ENCODE results near the gene ZDHHC16.

ZDHHC16 gene

GRCh38 chr10:97400665-97401454 lies 45.1 kb upstream of the ZDHHC16 start, which contains the start of gene RRP12 (continued):
- TF ChIP-seq ZBTB8A (tag by site-specific recombination; IDR thresholded peaks at IDR 0.05) (0 out of 2 replicates have a peak, but pooled peaks have one; percentile 20), KLF17 (tag by site-specific recombination; IDR thresholded peaks at IDR 0.05) (no peak), ZNF621 (tag by site-specific recombination; IDR thresholded peaks at IDR 0.05) (no peak), ZNF335 (tag by site-specific recombination; conservative IDR thresholded peaks at IDR 0.05) (peak; percentile 72; the same call in 1 of the 2 replicates), SCRT1 (tag by site-specific recombination; IDR thresholded peaks at IDR 0.05; ENCODE audit: borderline replicate concordance) (no peak), KLF7 (tag by site-specific recombination; IDR thresholded peaks at IDR 0.05; ENCODE audit: borderline replicate concordance) (no peak), ZNF433 (tag by site-specific recombination; IDR thresholded peaks at IDR 0.05; ENCODE audit: low read depth) (no peak), KLF1 (tag by site-specific recombination; IDR thresholded peaks at IDR 0.05) (no peak), ZNF302 (tag by site-specific recombination; IDR thresholded peaks at IDR 0.05; ENCODE audit: low read depth) (no peak), ZNF239 (tag by site-specific recombination; IDR thresholded peaks at IDR 0.05) (no peak), ZNF585B (tag by site-specific recombination; IDR thresholded peaks at IDR 0.05) (no peak), HOXA7 (CRISPR knock-in tag; IDR thresholded peaks at IDR 0.05; ENCODE audit: borderline replicate concordance) (no peak), ZNF785 (tag by site-specific recombination; IDR thresholded peaks at IDR 0.05) (no peak), ZNF664 (tag by site-specific recombination; IDR thresholded peaks at IDR 0.05) (no peak), OVOL3 (tag by site-specific recombination; IDR thresholded peaks at IDR 0.05) (no peak), ZNF654 (tag by site-specific recombination; IDR thresholded peaks at IDR 0.05; ENCODE audit: low read depth) (no peak), GFI1B (tag by site-specific recombination; IDR thresholded peaks at IDR 0.05) (no peak), ZNF26 (tag by site-specific recombination; IDR thresholded peaks at IDR 0.05) (no peak), ZNF202 (tag by site-specific recombination; IDR thresholded peaks at IDR 0.05; ENCODE audit: borderline replicate concordance) (no peak), ZNF391 (tag by site-specific recombination; IDR thresholded peaks at IDR 0.05; ENCODE audit: borderline replicate concordance, low read depth) (no peak), ZNF394 (tag by site-specific recombination; IDR thresholded peaks at IDR 0.05; ENCODE audit: borderline replicate concordance) (0 out of 2 replicates have a peak, but pooled peaks have one; percentile 33), ZNF174 (tag by site-specific recombination; IDR thresholded peaks at IDR 0.05) (no peak), AEBP2 (tag by site-specific recombination; IDR thresholded peaks at IDR 0.05; ENCODE audit: borderline replicate concordance) (no peak), TSHZ1 (tag by site-specific recombination; IDR thresholded peaks at IDR 0.05; ENCODE audit: borderline replicate concordance) (no peak), ZFP41 (tag by site-specific recombination; IDR thresholded peaks at IDR 0.05; ENCODE audit: borderline replicate concordance) (no peak), ZNF292 (tag by site-specific recombination; IDR thresholded peaks at IDR 0.05; ENCODE audit: borderline replicate concordance, low read depth) (no peak), KLF8 (tag by site-specific recombination; IDR thresholded peaks at IDR 0.05) (no peak), IKZF3 (tag by site-specific recombination; IDR thresholded peaks at IDR 0.05) (peak; percentile 50; the same call in 1 of the 2 replicates), ZNF121 (tag by site-specific recombination; IDR thresholded peaks at IDR 0.05) (no peak), ZBTB44 (tag by site-specific recombination; IDR thresholded peaks at IDR 0.05) (no peak)
